Measurements from ENCODE around the gene LZTFL1. TPM values are rescaled to one million over a fixed set of nuclear protein-coding genes. Genes with fewer than 3 reads are reported as not detected.

LZTFL1 gene
- total RNA-seq, 1 experiment from 2014 or later = 9.1 TPM

DNA sequence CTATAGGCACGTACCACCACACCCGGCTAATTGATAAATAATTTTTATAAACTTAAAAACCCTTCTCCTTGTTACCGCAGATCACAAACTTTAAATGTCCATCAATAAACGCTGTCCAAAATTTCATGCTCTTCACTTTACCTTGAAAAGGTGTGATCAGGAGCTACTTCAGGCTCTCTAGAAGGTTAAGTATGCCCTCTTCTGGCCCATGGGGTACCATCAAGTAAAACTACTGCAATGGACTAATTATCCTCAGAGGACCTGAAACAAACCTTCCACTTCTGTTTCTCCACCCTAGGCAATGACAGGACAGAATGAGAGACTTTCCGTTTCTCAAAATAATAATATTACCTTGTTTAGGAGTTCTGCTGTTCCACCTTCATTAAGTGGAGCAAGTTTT lies 9.2 kb downstream of the LZTFL1 start:
- no peak overlapping the region for H3K4me3 Mint-ChIP-seq (ENCODE audit: unreplicated experiment)
- DNase-seq = peak; percentile 40 to 48
- no peaks in the 10 kb centered on the region for H3K9me3 Mint-ChIP-seq (ENCODE audit: unreplicated experiment)
- no peaks in the 10 kb centered on the region for H3K27me3 Mint-ChIP-seq (ENCODE audit: insufficient read depth, unreplicated experiment)
- H3K4me1 Mint-ChIP-seq (ENCODE audit: low read depth, unreplicated experiment) = no peaks in the 10 kb centered on the region
- ChIA-PET CTCF (interaction anchor here (0.6 to 1.5 kb wide), 6 partner anchors 32 to 321 kb away, joined by 3 to 30 read pairs (median 4); no protein-coding TSS in a partner anchor), POLR2A (no interaction called here)
- TF ChIP-seq, protein P1, sequence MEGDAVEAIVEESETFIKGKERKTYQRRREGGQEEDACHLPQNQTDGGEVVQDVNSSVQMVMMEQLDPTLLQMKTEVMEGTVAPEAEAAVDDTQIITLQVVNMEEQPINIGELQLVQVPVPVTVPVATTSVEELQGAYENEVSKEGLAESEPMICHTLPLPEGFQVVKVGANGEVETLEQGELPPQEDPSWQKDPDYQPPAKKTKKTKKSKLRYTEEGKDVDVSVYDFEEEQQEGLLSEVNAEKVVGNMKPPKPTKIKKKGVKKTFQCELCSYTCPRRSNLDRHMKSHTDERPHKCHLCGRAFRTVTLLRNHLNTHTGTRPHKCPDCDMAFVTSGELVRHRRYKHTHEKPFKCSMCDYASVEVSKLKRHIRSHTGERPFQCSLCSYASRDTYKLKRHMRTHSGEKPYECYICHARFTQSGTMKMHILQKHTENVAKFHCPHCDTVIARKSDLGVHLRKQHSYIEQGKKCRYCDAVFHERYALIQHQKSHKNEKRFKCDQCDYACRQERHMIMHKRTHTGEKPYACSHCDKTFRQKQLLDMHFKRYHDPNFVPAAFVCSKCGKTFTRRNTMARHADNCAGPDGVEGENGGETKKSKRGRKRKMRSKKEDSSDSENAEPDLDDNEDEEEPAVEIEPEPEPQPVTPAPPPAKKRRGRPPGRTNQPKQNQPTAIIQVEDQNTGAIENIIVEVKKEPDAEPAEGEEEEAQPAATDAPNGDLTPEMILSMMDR (IDR thresholded peaks at IDR 0.05; ENCODE audit: insufficient read depth in 1 of 2, low read depth in 1 of 2, low read length in 1 of 2, severe bottlenecking in 1 of 2, unreplicated experiment in 1 of 2) = peak; percentile 42 to 71
- H3K27ac Mint-ChIP-seq (ENCODE audit: unreplicated experiment) = no peak overlapping the region
- no peaks in the 10 kb centered on the region for H3K36me3 ChIP-seq (ENCODE audit: control insufficient read depth, insufficient read depth, low read length)
- H3K4me1 ChIP-seq = no peaks in the 10 kb centered on the region
- intact Hi-C loops (cut with micrococcal nuclease; ENCODE audit: unreplicated experiment) = loop anchor here (1.0 to 10.0 kb wide), 3 partner anchors 71 to 321 kb away; no protein-coding TSS in a partner anchor
- H3K27me3 ChIP-seq (replicated peaks; ENCODE audit: control insufficient read depth, insufficient read depth, low read length) = no peaks in the 10 kb centered on the region
- H3K9me3 ChIP-seq = no peaks in the 10 kb centered on the region
- BruUV-seq (replicated peaks) = no TSS peak
- no peak overlapping the region for H3K4me3 ChIP-seq (ENCODE audit: low read depth, low read length)
- peaks cover 10% of the 10 kb centered on the region for H3K36me3 Mint-ChIP-seq (ENCODE audit: insufficient read depth, unreplicated experiment)

DNA sequence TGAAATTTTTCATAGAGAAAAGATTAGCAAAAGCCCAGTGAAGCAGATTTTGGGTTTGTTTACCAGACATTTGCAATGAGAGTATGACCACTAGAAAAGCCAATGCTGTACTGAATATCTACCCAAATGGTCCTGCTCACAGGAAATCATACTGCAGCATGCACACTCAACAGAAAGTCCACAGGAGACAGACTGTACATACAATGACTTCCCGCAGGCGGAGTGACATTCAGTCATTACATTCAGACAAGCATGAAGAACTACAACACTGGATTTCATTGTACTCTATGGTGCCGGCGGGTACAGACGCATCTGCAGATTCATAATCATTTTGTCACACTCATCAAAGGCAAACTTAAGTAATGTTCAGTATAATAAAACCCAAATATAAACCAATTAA lies 11.8 kb downstream of the LZTFL1 start:
- no TSS peak for BruUV-seq (replicated peaks)
- H3K4me3 Mint-ChIP-seq (ENCODE audit: unreplicated experiment) = no peak overlapping the region
- ChIA-PET POLR2A (no interaction called here), CTCF (no interaction called here)
- no peak overlapping the region for H3K27ac Mint-ChIP-seq (ENCODE audit: unreplicated experiment)
- no peaks in the 10 kb centered on the region for H3K9me3 Mint-ChIP-seq (ENCODE audit: unreplicated experiment)
- Histone ChIP-seq H3K9me3 (no peaks in the 10 kb centered on the region), H3K36me3 (ENCODE audit: control insufficient read depth, insufficient read depth, low read length) (no peaks in the 10 kb centered on the region; the same call in 1 of the 2 replicates), H3K27me3 (replicated peaks; ENCODE audit: control insufficient read depth, insufficient read depth, low read length) (no peaks in the 10 kb centered on the region), H3K4me1 (no peaks in the 10 kb centered on the region), H3K4me3 (ENCODE audit: low read depth, low read length) (no peak overlapping the region)
- no peak for DNase-seq
- TF ChIP-seq, protein P1 (IDR thresholded peaks at IDR 0.05; ENCODE audit: insufficient read depth in 1 of 2, low read depth in 1 of 2, low read length in 1 of 2, severe bottlenecking in 1 of 2, unreplicated experiment in 1 of 2) = no peak
- no peaks in the 10 kb centered on the region for H3K4me1 Mint-ChIP-seq (ENCODE audit: low read depth, unreplicated experiment)
- no peaks in the 10 kb centered on the region for H3K27me3 Mint-ChIP-seq (ENCODE audit: insufficient read depth, unreplicated experiment)
- peaks cover 10% of the 10 kb centered on the region for H3K36me3 Mint-ChIP-seq (ENCODE audit: insufficient read depth, unreplicated experiment)
- intact Hi-C loops (cut with micrococcal nuclease; ENCODE audit: unreplicated experiment) = loop anchor here (10.0 kb wide), 1 partner anchor 245 kb away; no protein-coding TSS in a partner anchor

DNA sequence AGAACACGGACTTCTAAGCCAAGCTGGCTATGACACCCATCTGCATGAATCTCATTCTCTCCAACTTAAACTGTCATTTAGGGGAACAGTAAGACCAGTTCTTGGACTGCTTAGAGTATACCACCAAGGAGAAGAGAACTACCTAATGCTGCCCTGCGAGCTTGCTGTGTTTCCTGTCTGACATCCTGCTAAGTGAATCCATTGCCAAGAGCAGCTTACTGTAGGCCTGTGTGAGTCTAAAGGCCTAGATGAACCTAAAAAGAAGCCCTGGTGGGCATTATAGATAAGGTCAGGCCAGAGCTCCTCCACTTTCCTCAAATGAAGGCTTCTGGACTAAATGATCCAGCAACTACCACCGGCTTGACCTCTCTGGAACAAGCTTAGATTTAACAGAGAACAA lies 15.0 kb downstream of the LZTFL1 start:
- H3K4me3 Mint-ChIP-seq (ENCODE audit: unreplicated experiment) = no peak overlapping the region
- TF ChIP-seq, protein P1 (IDR thresholded peaks at IDR 0.05; ENCODE audit: insufficient read depth in 1 of 2, low read depth in 1 of 2, low read length in 1 of 2, severe bottlenecking in 1 of 2, unreplicated experiment in 1 of 2) = no peak

More for the DNA sequence above, 15.0 kb downstream of the LZTFL1 start:
- CTCF ChIA-PET = interaction anchor here (0.8 kb wide), 1 partner anchor 66 kb away, joined by 3 read pairs; no protein-coding TSS in a partner anchor
- Mint-ChIP-seq H3K4me1 (ENCODE audit: low read depth, unreplicated experiment) (no peaks in the 10 kb centered on the region), H3K36me3 (ENCODE audit: insufficient read depth, unreplicated experiment) (peaks cover 9% of the 10 kb centered on the region), H3K9me3 (ENCODE audit: unreplicated experiment) (no peaks in the 10 kb centered on the region), H3K27ac (ENCODE audit: unreplicated experiment) (no peak overlapping the region), H3K27me3 (ENCODE audit: insufficient read depth, unreplicated experiment) (no peaks in the 10 kb centered on the region)
- H3K4me1 ChIP-seq = no peaks in the 10 kb centered on the region
- POLR2A ChIA-PET = no interaction called here
- intact Hi-C loops (cut with micrococcal nuclease; ENCODE audit: unreplicated experiment) = no loop called here
- DNase-seq = no peak
- H3K4me3 ChIP-seq (ENCODE audit: low read depth, low read length) = no peak overlapping the region
- no peaks in the 10 kb centered on the region for H3K9me3 ChIP-seq
- no TSS peak for BruUV-seq (replicated peaks)
- no peaks in the 10 kb centered on the region for H3K27me3 ChIP-seq (replicated peaks; ENCODE audit: control insufficient read depth, insufficient read depth, low read length)
- H3K36me3 ChIP-seq (ENCODE audit: control insufficient read depth, insufficient read depth, low read length) = peaks cover 1% of the 10 kb centered on the region
